MM.1S (cell line): ENCODE data around the gene SULT1A1.

Experiments used
- CTCF ChIP-seq: fragments of 300-600 bp; sonication (generic); IDR thresholded peaks from 2 replicates; pipeline ENCODE4 v1.5.1; 2016; ENCODE audit warnings: antibody characterized with exemption, low read length, mixed read lengths
- EZH2 ChIP-seq: fragments of 300-600 bp; sonication (generic); optimal IDR thresholded peaks from 2 replicates; pipeline ENCODE3; 2017; ENCODE audit warnings: low read depth, mild to moderate bottlenecking, antibody characterized with exemption, low read length, mixed read lengths
- EZH2phosphoT487 ChIP-seq: fragments of 300-600 bp; sonication (generic); IDR thresholded peaks from 2 replicates; pipeline ENCODE4 v1.6.1; 2018; ENCODE audit warnings: antibody characterized with exemption, low read length

- no peak for TF ChIP-seq CTCF
- no peak for TF ChIP-seq EZH2
- TF ChIP-seq EZH2phosphoT487, result no peak
Observed at GRCh38 chr16:28586466-28586865, 23.4 kb downstream of the SULT1A1 start.
